Retinal pigment epithelial cell (primary cell): Measurements from ENCODE around the gene FBXO17.
A peak's percentile ranks its signal among the peaks of the same experiment; 100 is the strongest.

Experiments
- DNase-seq: peaks from one replicate; pipeline ENCODE4 v3.0.0-alpha.2; 2010; ENCODE audit warnings: low read depth
- H3K4me3 ChIP-seq: 2 replicates; pipeline ENCODE4 v1.5.1; 2011; ENCODE audit warnings: mild to moderate bottlenecking, low read length, control low read depth, moderate library complexity
- TF ChIP-seq, protein P1 (sequence below): conservative IDR thresholded peaks from 2 replicates; pipeline ENCODE4 v1.5.1; 2011; ENCODE audit warnings: low read depth, low read length, control low read depth, inconsistent platforms

The FBXO17 gene

GRCh38 chr19:38907227-38907626, 68.3 kb downstream of the FBXO17 start:
- no peak overlapping the region for H3K4me3 ChIP-seq
- TF ChIP-seq, protein P1, sequence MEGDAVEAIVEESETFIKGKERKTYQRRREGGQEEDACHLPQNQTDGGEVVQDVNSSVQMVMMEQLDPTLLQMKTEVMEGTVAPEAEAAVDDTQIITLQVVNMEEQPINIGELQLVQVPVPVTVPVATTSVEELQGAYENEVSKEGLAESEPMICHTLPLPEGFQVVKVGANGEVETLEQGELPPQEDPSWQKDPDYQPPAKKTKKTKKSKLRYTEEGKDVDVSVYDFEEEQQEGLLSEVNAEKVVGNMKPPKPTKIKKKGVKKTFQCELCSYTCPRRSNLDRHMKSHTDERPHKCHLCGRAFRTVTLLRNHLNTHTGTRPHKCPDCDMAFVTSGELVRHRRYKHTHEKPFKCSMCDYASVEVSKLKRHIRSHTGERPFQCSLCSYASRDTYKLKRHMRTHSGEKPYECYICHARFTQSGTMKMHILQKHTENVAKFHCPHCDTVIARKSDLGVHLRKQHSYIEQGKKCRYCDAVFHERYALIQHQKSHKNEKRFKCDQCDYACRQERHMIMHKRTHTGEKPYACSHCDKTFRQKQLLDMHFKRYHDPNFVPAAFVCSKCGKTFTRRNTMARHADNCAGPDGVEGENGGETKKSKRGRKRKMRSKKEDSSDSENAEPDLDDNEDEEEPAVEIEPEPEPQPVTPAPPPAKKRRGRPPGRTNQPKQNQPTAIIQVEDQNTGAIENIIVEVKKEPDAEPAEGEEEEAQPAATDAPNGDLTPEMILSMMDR: no peak
- DNase-seq: no peak

GRCh38 chr19:38905620-38906019, 69.9 kb downstream of the FBXO17 start:
- DNase-seq: no peak
- H3K4me3 ChIP-seq: no peak overlapping the region
- TF ChIP-seq, protein P1: no peak

DNA sequence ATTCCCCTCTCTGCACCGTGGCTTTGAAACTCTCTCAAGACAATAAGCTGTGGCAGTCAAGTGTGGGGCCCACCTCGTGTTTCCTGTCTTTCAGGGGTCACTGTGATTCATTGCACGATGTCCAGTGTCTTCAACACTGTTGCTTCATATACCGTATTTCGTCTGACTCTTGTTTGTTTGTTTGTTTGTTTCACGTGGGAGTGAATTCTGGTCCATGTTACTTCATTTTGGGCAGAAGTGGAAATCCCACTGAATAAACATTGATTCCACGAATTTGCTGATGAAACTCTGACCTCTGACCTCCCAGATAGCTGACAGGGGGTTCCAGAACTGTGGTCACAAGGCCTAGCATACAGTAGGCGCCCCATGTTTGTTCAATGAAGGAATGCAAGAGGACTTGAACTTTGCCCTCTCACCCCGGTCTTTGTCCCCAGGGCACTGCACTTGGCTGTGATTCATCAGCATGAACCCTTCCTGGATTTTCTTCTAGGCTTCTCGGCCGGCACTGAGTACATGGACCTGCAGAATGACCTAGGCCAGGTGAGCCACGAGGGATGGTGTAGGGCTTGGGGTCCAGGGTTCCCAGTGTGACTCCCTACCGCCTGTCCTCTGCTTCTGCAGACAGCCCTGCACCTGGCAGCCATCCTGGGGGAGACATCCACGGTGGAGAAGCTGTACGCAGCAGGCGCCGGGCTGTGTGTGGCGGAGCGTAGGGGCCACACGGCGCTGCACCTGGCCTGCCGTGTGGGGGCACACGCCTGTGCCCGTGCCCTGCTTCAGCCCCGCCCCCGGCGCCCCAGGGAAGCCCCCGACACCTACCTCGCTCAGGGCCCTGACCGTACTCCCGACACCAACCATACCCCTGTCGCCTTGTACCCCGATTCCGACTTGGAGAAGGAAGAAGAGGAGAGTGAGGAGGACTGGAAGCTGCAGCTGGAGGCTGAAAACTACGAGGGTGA, 70.7 kb downstream of the FBXO17 start:
- no peak for DNase-seq
- H3K4me3 ChIP-seq: no peak overlapping the region
- TF ChIP-seq, protein P1: no peak

- H3K4me3 ChIP-seq: no peak overlapping the region
- TF ChIP-seq, protein P1: no peak
- DNase-seq: no peak
Observed at GRCh38 chr19:38901683-38902082, 73.9 kb downstream of the FBXO17 start.

DNA sequence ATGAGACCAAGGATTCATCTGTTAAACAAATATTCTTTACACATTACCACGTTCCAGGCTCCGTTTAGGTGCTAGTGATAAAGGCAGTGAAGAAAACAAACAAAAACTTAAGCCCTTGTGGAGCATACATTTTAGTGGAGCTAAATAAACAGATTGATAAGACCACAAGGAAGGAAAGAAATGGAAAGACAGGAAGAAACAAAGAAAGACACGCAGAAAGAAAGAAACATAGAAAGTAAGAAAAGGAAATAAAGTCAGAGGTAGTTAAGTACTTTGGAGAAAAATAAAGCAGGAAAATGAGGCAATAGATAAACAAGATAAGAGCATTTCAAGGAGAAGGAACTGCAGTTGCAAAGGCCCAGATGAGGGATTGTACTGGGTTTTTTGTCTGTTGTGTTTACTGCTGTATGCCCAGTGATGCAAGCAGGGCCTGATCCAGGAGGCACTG, 74.8 kb downstream of the FBXO17 start:
- DNase-seq: no peak
- peak overlapping the region; percentile 89 for H3K4me3 ChIP-seq
- TF ChIP-seq, protein P1: no peak

GRCh38 chr19:38900202-38900629, 75.3 kb downstream of the FBXO17 start:
- no peak for DNase-seq
- H3K4me3 ChIP-seq: peak overlapping the region; percentile 89
- TF ChIP-seq, protein P1: no peak
